HG02840 (cell line): ENCODE data around the gene KCNIP4.
"Not testable (repeated sequence)": the region's sequence is repeated elsewhere in the genome, so short reads cannot be mapped to it uniquely, and the experiment has no call there.

Source experiments
- ATAC-seq: cut with Tn5 transposase; IDR thresholded peaks from one replicate; pipeline ENCODE4 v1.9.1; 2021; ENCODE audit warnings: mild to moderate bottlenecking, moderate library complexity, moderate number of reproducible peaks; ENCODE audit not compliant: unreplicated experiment, low FRiP score

KCNIP4 gene

DNA sequence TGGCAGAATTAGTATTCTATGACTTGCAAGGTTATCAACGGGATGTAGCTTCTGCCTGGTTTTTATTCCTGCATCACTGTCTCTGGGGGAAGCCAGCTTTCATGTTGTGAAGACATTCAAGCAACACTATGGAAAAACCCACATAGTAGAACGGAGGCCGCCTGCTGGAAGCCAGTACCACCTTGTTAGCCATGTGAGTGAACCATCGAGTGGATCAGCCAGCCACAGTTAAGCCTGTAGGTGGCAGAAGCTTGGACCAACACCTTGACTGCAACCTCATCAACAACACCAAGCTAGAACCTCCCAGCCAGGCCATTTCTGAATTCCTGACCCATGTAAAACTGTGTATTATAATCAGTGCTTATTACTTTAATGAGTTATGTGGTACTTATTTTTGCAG, 538.2 kb downstream of the KCNIP4 start:
- no peak for ATAC-seq

- no peak for ATAC-seq
Measured at GRCh38 chr4:21387683-21388082, 560.9 kb downstream of the KCNIP4 start.

DNA sequence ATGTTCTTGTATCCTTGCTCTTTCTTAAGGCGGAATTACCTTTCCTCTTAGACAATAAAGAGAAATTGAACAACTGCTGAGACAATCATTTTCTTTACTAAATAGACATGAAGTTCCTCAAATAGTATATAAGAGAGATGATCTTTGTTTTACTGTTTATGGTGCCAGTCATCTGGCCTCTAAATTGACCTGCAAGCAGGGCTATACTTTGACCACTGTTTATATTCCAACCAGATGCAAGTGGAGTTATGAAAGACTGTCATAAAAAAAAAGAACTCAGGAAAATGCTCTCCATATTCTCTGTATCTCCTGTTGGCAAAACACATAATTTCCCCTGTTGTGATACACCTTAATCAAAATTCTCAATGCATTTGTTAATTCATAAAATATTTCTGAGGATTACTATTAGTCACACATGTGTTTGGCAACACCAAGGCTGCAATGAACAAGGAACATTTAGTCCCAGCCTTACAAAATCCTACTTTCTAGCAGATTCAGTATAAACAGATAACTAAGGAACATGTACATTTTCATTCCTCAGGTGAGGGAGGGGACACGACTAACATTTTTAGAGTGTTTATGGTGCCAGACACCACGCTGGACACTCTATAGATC, 562.3 kb downstream of the KCNIP4 start:
- ATAC-seq: no peak

GRCh38 chr4:21385706-21386105, 562.9 kb downstream of the KCNIP4 start:
- ATAC-seq: no peak

DNA sequence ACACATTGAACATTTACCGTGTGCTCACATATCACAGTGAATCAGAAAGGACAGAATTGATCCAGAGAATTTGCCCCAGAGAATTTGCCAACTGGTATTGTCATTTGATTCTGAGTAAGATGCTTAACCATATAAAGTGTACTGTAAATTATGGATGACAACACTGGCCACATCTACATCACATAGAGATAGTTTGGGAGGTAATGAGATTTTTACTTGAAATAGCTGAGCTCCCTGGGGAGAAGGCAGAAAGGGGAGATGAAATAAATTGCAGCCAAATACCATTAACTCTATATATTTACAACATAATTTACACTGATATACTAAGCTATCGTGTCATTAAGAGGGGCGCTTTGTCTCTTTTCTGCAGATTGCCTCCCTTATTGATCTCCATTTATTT, 564.0 kb downstream of the KCNIP4 start:
- ATAC-seq: no peak

- no peak for ATAC-seq
Measured at GRCh38 chr4:21380861-21381260, 567.7 kb downstream of the KCNIP4 start.

DNA sequence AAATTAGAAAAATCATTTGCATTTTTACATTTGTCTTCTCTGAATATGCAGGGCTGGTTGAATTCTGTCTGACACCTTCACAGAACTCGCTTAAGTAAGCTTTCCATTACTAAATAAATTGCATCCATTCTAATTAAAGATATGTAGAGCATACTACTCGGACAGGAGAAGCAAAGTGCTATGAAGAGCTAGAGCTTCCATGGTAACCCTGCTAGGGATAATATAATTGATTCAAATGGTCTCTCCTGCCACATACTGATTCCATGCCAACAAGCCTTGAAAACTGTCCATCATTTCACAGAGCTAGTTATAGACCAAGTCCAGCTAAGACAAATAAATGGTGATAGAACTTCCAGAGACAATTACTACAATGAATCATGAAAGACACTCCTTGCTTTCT, 571.5 kb downstream of the KCNIP4 start:
- ATAC-seq: no peak

DNA sequence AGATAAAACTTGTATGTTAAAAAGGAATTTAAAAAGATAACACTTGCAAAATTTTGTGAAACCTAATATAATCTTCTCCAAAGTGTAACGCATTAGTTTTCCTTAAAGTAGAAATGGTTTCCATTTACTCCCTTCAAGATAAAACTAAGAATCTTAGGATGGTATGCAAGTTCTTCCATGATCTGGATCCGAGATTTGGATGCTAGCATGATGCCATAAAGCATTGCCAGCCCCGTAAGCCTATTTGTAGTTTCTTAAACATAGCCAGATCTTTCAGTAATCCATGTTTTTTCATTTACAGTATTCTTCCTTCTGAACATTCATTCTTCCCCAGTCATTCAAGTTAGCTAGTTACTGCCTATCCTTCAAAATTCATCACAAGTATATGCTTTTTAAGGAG, 572.4 kb downstream of the KCNIP4 start:
- ATAC-seq: no peak

- ATAC-seq: no peak
Measured at GRCh38 chr4:21374641-21375368, 573.8 kb downstream of the KCNIP4 start.

DNA sequence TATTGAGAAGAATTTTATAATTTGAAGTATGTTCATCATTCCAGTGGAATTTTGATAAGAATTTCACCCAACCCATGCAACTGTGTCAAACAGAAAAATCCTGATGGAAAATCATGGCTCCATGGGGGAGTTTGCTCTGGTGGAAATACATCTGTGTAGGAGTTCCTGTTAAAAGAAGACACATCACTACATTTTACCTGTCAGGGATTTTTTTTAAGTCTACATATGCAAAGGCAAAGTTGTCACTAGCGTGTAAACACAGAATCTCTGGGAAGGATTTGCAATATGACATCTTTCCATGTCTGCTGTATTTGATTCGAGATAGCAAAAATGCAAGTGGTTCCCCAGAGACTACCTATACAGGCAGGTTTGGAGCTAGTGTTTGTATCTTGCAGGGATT, 581.0 kb downstream of the KCNIP4 start:
- no peak for ATAC-seq

- ATAC-seq: no peak
Measured at GRCh38 chr4:21366840-21367239, 581.7 kb downstream of the KCNIP4 start.

DNA sequence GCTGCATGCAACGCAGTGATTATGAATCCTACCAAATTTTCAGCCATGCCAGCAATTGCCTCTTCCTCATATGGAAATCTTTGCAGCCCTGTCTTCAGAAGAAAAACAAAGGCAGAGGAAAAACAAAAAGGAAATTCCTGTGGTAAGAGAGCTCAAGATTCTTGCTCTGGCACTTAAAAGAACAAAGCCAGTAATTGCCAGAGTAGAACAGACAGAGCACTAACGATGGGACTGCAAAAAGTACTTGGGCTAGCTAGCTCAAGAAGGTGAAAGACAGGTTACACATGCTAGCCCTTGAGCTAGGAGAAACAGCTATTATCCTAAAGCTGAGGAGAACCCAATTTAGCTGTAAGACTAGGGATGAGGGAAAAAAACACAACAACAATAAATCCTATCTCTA, 582.3 kb downstream of the KCNIP4 start:
- no peak for ATAC-seq

DNA sequence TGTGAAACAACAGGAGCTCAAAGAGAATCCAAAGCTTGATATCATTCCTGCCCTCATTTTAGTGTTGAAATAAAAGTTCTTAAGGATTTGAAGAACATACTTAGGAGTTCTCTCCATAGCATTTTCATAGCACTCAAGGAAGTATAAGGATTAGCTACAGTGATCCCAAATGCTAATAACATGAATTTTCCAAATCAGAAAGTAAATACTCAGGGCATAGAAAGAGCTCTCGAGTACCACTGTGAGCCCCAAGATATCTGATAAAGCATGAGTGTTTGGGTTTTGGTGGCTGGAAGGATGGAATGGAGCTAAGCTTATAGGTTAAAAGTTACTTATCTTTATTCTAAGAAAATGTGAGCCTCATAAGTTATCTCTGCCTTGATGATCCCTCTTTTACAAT, 584.9 kb downstream of the KCNIP4 start:
- ATAC-seq: no peak

DNA sequence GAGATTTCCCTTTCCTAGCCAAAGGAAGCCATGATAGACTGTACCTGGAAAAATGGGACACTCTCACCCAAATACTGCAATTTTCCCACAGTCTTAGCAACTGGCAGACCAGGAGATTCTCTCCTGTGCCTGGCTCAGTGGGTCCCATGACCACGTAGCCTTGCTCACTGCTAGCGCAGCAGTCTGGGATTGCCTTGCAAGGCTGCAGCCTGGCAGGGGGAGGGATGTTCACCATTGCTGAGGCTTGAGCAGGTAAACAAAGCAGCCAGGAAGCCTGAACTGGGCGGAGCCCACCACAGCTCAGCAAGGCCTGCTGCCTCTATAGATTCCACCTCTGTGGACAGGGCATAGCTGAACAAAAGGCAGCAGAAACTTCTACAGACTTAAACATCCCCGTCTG, 596.2 kb downstream of the KCNIP4 start:
- ATAC-seq: not testable (repeated sequence)

DNA sequence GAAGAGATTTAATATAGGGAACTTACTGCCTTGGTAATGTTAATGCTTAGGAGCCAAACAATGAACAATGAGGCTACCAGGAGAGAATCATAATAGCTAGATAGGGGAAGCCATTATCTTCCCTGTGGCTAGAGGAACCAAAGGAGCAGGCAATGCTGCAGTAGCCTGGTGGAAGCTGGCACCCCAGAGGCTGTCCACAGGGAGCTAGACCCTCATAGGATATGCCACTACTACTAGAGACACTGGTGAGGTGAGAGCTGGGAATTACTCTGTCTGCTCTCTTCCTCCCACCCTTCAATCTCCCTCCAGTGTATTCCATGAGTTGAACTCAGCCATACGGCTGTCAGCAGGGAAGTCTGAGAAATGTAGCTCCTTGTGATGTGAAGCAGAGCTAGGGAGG, 601.4 kb downstream of the KCNIP4 start:
- ATAC-seq: no peak

DNA sequence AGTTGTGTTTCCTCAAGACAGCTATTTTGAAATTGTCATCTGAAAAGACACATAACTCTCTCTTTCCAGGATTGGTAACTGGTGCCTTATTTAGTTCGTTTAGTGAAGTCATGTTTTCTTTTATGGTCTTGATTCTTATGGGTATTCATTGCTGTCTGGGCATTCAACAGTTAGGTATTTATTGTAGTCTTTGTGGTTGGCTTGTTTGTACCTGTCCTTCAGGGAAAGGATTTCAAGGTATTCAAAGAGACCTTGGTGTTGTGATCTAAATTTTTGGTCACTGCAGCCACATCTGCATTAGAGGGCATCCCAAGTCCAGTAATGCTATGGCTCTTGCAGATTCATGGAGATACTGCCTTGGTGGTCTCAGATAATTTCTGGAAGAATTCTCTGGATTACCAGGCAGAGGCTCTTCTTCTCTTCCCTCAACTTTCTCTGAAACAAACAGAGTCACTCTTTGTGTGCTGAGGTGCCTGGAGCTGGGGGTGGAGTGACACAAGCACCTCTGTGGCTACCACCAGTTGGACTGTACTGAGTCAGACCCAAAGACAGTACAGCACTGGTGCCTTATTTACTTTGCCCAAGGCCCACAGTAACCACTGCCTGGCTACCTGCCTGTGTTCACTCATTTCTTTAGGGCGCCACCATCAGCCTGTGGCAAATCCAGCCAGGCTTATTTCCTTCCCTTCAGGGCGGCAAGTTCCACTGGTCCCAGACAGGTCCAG, 620.4 kb downstream of the KCNIP4 start:
- ATAC-seq: no peak

DNA sequence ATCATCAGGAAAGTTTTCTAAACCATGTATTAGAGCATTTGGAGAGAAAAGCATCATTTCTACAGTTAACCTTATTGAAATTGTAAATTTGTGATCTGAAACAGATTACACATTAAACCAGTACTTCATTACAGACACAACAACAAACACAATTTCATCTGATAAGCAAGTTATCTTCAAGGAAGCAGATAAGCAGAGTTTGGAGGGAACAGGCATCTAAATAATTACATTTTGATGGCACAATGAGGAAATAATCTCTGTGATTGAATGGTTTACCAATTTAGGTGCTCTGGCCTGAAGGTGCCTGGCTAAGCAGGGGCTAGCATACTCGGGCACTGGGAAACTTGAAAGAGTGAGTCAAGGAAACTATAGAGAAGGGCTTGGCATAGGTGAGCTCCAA, 628.5 kb downstream of the KCNIP4 start:
- ATAC-seq: no peak

GRCh38 chr4:21307709-21308108, 640.9 kb downstream of the KCNIP4 start:
- ATAC-seq: no peak

DNA sequence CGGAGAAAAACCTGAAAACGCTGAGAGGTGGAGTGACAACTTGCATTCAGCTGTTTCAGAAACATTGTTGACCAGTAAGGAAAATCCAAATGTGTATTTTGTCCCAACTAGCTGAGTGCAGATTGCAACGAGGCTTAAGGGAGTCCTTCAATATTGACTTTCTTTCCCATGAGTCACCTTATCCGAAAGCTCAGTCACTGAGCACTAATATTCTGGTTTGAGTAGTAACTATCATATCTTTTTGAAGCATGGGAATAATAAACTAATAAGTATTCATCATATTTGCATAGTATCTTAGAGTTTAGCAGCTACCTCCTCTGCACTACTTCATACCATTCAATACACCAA, 644.1 kb downstream of the KCNIP4 start:
- ATAC-seq: no peak

DNA sequence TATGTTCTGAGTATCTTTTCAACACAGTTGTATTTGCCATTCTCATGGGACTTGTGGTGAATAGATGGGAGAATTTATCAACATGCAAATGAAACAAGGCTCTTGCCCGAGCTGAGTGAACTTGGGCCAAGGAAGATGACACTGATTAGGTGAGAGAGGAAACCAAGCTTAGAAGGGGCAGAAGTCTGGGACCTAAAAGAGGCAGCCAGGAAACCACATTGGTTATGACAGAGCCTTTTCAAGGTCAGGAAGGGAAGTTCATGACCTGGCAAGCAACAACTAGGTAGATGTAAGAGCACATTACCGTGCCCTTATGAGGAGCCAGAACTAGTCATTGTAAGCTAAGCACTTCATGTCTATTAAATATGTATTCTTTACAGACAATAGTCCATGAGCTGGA, 658.0 kb downstream of the KCNIP4 start:
- ATAC-seq: no peak

GRCh38 chr4:21276046-21276445, 672.5 kb downstream of the KCNIP4 start:
- no peak for ATAC-seq
